NCI-H748 (cell line): Measurements from ENCODE around the gene LHFPL6.

Experiments
- DNase-seq: peaks from one replicate; lab custom pipeline; 2025; ENCODE audit not compliant: unreplicated experiment; lab: John Stamatoyannopoulos, UW

Gene LHFPL6

GRCh38 chr13:39557285-39557955, 45.6 kb downstream of the LHFPL6 start:
- DNase-seq: no peak

- no peak for DNase-seq
Observed at GRCh38 chr13:39556866-39557265, 46.1 kb downstream of the LHFPL6 start.

- DNase-seq: no peak
Observed at GRCh38 chr13:39554371-39554770, 48.6 kb downstream of the LHFPL6 start.

DNA sequence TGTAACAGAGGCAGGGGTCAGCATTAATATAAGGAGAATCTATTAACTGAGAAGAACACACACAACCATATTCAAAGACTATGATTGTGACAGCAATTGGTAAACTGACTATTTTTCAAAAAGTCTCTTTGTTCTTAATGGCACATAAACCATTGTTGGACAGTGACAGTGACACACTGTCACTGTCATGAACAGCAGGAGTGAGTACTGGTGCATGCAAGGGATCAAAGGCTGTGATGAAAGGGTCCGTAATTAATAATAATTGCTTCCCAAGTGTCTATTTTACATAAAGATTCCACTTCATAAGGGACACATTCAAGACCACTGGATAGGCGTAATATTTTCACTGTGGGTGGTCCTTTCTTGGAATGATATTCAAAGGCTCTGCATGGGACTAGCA, 50.7 kb downstream of the LHFPL6 start:
- DNase-seq: peak; percentile 71

- DNase-seq: no peak
Observed at GRCh38 chr13:39550931-39551330, 52.1 kb downstream of the LHFPL6 start.

DNA sequence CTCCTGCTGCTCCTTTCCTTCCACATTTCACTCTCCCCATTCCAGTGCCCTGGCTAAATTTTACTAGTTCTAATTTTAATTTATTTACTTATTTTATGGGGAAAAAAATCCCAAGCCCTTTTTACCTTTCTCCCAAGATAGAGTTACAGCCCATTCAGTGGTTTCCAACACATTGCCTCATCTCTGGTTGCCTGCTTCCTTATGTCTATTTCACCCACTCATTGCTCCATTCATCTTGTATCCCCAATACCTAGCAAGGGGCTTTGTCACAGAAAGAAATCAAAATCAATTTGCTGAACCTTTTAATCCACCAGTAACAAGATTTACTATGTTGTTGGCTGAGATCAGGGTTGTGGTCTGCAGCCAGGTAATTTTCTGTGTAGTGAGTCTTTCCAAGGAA, 55.9 kb downstream of the LHFPL6 start:
- DNase-seq: no peak

- no peak for DNase-seq
Observed at GRCh38 chr13:39542361-39542760, 60.6 kb downstream of the LHFPL6 start.

DNA sequence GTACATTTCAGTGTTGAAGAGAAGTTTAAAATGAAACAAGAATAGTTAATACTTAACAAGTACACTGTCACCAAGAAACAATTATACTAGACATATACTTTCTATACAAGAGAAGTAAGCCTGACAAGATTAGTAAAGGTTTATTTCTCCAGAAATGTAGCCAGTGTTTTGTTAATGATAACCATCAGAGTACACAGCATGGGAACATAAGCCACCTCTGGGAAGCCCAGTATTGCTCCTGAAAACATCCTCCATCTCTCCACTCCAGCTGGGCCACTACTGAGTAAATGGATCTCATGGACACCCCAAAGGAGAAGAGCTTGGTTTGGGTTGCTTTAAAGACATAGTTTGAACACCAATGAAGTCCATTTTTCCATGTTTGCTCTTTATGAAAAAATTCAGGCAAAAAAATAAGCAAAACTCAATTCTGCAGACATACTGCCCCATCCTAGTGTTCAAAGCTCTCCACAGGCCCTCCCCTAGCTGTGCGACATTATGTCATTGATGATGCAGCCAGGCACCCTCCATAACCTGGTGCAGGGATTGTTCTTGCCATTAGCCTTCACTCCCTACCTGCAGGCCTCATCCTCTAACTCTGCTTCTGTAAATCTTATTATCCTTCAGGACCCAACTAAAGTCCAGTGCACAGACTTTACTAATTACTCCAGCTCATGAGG, 61.9 kb downstream of the LHFPL6 start:
- no peak for DNase-seq

- peak; percentile 99 for DNase-seq
Observed at GRCh38 chr13:39538816-39539790, 63.9 kb downstream of the LHFPL6 start.

DNA sequence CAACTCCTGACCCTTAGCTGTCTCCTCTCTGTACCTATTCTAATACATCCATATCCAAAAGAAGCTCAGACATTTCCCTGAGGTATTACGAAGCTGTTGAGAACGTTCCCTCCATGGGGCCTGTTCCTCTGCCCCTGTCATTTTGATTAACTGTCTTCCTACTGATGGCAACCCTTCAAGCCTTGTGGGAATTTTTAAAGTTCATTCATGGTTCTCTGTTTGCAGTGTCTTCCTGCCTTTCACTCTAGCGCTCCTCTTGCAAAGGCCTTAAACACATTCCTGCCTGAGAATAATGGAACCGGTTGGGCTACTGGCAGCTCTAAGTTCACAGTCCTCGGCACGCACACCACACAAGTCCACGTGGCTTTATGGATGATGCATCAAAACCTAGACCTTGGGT, 66.1 kb downstream of the LHFPL6 start:
- DNase-seq: peak; percentile 22

- DNase-seq: peak; percentile 69
Observed at GRCh38 chr13:39536274-39536673, 66.7 kb downstream of the LHFPL6 start.

GRCh38 chr13:39533651-39534150, 69.3 kb downstream of the LHFPL6 start:
- no peak for DNase-seq

DNA sequence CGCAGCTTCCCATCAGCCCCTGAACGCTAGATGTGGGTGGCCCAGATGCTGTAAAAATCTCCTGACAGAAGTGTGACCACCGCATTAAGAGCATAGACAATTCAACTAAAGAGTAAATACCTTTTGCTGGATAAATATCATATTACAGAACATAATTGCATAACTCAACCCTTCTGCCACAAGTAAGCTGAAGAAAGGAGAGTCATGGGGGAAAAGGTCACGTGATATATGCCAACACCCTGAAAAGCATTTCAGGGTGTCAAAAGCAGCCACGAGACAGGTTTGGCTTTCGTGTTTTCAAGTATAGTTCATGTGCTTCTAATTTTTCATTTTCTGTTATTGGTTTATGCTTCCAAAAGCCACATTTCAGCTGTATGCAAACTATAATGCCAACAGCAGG, 71.3 kb downstream of the LHFPL6 start:
- no peak for DNase-seq

DNA sequence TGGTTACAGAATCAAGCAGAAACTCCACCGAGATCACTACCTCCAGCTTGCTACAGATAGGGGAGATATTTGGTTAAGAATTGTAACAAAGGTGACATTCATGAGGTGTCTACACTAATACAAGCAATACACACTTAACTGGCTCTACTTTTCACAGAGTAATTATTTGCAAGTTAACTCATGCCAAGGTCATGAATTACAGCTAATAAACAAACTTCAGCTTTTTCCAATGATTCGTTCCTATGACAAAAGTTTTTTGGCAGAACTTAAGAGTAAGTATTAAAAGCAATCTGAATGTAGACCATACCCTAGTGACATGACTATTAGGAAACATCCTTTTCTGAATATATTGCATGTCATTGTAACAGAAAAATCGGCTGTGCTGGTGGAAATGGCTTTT, 72.1 kb downstream of the LHFPL6 start:
- DNase-seq: no peak

DNA sequence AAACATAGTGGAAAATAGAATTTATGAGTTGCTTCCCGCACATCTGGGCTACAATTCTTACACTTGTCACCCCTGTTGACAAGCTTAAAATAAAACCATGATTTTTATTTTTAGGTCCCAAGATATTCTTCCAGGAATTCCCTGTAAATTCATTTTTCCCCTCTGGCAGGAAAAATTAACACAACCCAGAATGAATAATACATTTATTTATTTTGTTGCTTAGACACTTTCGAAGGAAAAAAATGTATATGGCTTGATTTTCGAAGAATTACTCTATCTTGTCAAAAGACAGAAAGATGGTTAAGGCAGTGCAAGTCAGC, 74.4 kb downstream of the LHFPL6 start:
- DNase-seq: no peak

DNA sequence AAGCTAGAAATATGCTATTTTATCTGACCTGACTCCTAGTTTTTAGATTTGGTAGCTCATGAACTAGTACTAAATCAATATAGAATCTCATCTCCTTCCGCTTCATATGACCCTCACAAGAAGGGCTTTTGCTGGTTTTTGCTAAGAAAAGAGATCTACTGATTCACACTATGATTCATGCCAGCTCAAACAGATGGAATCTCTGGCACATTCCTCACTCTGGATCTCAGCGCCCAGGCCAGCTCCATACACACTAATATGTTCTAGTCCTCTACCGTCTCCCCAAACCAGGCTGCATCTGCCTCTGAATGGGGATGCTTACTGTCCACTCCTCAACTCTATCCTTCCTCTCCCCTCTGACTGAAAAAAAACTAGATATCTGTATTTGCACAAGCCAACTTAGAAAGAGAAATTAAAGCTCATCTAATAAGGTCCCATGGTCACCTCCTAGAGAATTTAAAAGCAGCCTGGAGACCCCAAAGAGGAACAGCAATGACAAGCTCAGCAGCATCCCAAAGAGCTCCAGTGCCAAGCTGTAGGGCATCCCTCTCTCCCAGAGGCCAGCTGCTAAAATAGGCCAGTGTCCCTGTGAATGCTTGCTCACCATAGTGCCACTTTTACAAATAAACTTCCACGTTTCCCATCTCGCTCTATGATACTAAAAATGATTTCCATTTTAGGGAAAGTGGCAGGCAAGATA, 74.9 kb downstream of the LHFPL6 start:
- DNase-seq: no peak

GRCh38 chr13:39527301-39527700, 75.7 kb downstream of the LHFPL6 start:
- DNase-seq: no peak

- no peak for DNase-seq
Observed at GRCh38 chr13:39526499-39526898, 76.5 kb downstream of the LHFPL6 start.

- no peak for DNase-seq
Observed at GRCh38 chr13:39525506-39525905, 77.5 kb downstream of the LHFPL6 start.

- DNase-seq: no peak
Observed at GRCh38 chr13:39524795-39525194, 78.2 kb downstream of the LHFPL6 start.

DNA sequence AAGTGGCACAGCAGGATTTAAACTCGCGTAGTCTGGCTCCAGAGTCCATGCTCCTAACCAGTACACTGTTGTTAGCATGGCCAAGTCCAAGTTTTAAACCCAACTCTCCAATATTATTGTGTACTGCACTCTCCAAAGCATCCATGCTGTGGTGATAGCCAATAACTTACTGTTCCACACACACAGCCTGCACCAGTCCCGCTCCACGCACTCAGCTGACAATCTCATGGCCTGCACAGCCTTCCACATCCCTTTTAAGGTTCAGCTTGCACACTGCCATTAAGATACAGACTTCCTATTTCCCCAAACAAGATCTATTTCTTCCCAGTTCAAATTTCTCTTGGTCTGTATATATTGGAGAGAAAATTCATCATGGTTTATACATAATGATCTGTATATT, 80.7 kb downstream of the LHFPL6 start:
- no peak for DNase-seq
